T-cell (primary cell): ENCODE results near the gene PIK3R2. TPM values are rescaled to one million over a fixed set of nuclear protein-coding genes. Genes with fewer than 3 reads are reported as not detected.

ENCODE experiments used
- ATAC-seq, 4 experiments: fragments of 200-7000 bp in 3 of 4; fragments of 150-1000 bp in 1 of 4; cut with Tn5 transposase; replicated peaks in 1 of 4; 1 replicate in 3 of 4; 2 replicates in 1 of 4; pipeline ENCODE4 v1.10.0; 2021; ENCODE audit warnings: moderate library complexity in 3 of 4, mild to moderate bottlenecking in 2 of 4, moderate number of reproducible peaks in 1 of 4
- CTCF ChIA-PET, 2 donors: fragments of 300-600 bp; sonication (Branson Sonifier 250); formaldehyde crosslinking; loops; one replicate each; lab custom pipeline; 2022; ENCODE audit warnings: antibody characterized with exemption in 2 of 2; lab: Charles Lee
- POLR2A ChIA-PET, 2 donors: fragments of 300-600 bp; sonication (Branson Sonifier 250); formaldehyde crosslinking; loops; one replicate each; lab custom pipeline; 2022; ENCODE audit warnings: antibody characterized with exemption in 2 of 2; lab: Charles Lee
- DNase-seq, 35 experiments: peaks; one replicate each; pipeline versions ENCODE4 v3.0.0 to v3.0.0-alpha.2; 2013 to 2023
- H3K27ac ChIP-seq: one replicate; pipeline ENCODE4 v1.5.1; 2013; ENCODE audit warnings: low read length
- H3K27me3 ChIP-seq, 2 experiments: replicated peaks in 1 of 2; 1 replicate in 1 of 2; 2 replicates in 1 of 2; pipeline versions ENCODE4 v1.6.1 to v1.7.0; 2013; ENCODE audit warnings: low read length in 1 of 2, mixed read lengths in 1 of 2; ENCODE audit not compliant: control insufficient read depth in 2 of 2, insufficient read depth in 2 of 2; ENCODE audit errors: extremely low read depth in 1 of 2
- H3K36me3 ChIP-seq, 2 donors: 1 replicate in 1 of 2; 2 replicates in 1 of 2; pipeline versions ENCODE4 v1.6.1 to v1.7.0; 2013; ENCODE audit warnings: low read length in 1 of 2; ENCODE audit not compliant: control insufficient read depth in 2 of 2, insufficient read depth in 1 of 2; ENCODE audit errors: extremely low read depth in 1 of 2
- H3K4me1 ChIP-seq, 2 experiments: 1 replicate in 1 of 2; 2 replicates in 1 of 2; pipeline versions ENCODE4 v1.6.1 to v1.7.0; 2013; ENCODE audit warnings: low read length in 2 of 2, mixed read lengths in 1 of 2; ENCODE audit not compliant: insufficient read depth in 2 of 2, control insufficient read depth in 1 of 2; ENCODE audit errors: extremely low read depth in 1 of 2
- H3K4me3 ChIP-seq, 2 donors: 1 replicate in 1 of 2; 2 replicates in 1 of 2; pipeline versions ENCODE4 v1.5.1 to v1.7.0; 2013; ENCODE audit warnings: mild to moderate bottlenecking in 2 of 2, low read length in 1 of 2, moderate library complexity in 1 of 2; ENCODE audit not compliant: control insufficient read depth in 1 of 2; ENCODE audit errors: extremely low read depth in 1 of 2
- H3K9me3 ChIP-seq: 2 replicates; pipeline ENCODE4 v1.7.0; 2013
- H3K27ac Mint-ChIP-seq, 2 donors: one replicate each; pipeline ENCODE4 v1.8.0; 2020 to 2021; ENCODE audit warnings: mild to moderate bottlenecking in 2 of 2, mixed read lengths in 2 of 2
- H3K27me3 Mint-ChIP-seq, 2 donors: one replicate each; pipeline ENCODE4 v1.8.0; 2021 to 2022; ENCODE audit warnings: mixed read lengths in 2 of 2
- H3K36me3 Mint-ChIP-seq: one replicate; pipeline ENCODE4 v1.8.0; 2021; ENCODE audit warnings: mixed read lengths
- H3K4me1 Mint-ChIP-seq, 3 donors: one replicate each; pipeline ENCODE4 v1.8.0; 2020 to 2022; ENCODE audit warnings: mixed read lengths in 3 of 3, mild to moderate bottlenecking in 1 of 3
- H3K4me3 Mint-ChIP-seq, 3 donors: one replicate each; pipeline ENCODE4 v1.8.0; 2020 to 2022; ENCODE audit warnings: mild to moderate bottlenecking in 3 of 3, mixed read lengths in 3 of 3, moderate library complexity in 3 of 3
- H3K9me3 Mint-ChIP-seq, 3 donors: one replicate each; pipeline ENCODE4 v1.8.0; 2020 to 2022; ENCODE audit warnings: mixed read lengths in 3 of 3
- WGBS: methylation state at CpG from one replicate; pipeline ENCODE4 v1.1.5; 2013; ENCODE audit warnings: missing lambda C conversion rate; ENCODE audit not compliant: insufficient coverage; 5-methylcytosine and 5-hydroxymethylcytosine counted together
- total RNA-seq, 35 experiments: library from RNA in 6 of 35; stranded (reverse) in 6 of 35; fragments of 120-200 nt in 1 of 35; gene quantifications; one replicate each; pipeline versions ENCODE4 v1.2.1 to v1.2.4 and lab custom pipeline; 2013 to 2026

Gene PIK3R2
- total RNA-seq, 5 donors from 2014 or later (not counting 1 experiment from before 2014, with no cell fraction given): 11.8 to 25.5 (median 17.6) TPM

DNA sequence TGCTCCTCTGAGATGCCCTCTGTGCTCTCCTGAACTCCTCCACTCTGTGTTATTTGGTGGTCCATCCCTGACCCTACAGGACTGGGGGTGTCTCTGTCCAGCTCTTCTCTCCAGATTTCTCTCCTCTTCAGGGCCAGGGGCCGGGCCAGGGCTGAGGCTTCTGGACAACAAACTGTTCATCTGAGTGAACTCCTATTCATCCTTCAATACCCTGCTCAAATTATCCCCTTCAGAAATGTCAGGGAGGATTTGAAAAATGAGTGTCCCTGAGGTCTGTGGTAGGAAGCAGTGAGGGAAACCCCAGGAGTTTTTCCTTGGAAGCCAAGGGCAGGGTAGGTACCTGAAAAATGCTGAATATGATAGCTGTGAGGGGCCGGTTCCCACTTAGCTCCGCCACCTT, 65.6 kb downstream of the PIK3R2 start:
- H3K9me3 ChIP-seq: no peaks in the 10 kb centered on the region
- Mint-ChIP-seq H3K27ac (no peak overlapping the region), H3K9me3 (no peaks in the 10 kb centered on the region), H3K27me3 (peaks cover 7 to 30% of the 10 kb centered on the region in 2 donors), H3K4me3 (no peak overlapping the region), H3K36me3 (no peaks in the 10 kb centered on the region), H3K4me1 (peaks cover 0 to 7% (median 3%) of the 10 kb centered on the region in 3 donors)
- H3K36me3 ChIP-seq: no peaks in the 10 kb centered on the region
- ATAC-seq: no peak
- H3K27ac ChIP-seq: no peak overlapping the region
- 92% methylated on average over 2 of the region's 3 CpGs for WGBS
- CTCF ChIA-PET: interaction anchor here in 1 of 2 donors (0.5 kb wide), 1 partner anchor 9 kb away, joined by 3 read pairs; no protein-coding TSS in a partner anchor
- no peak overlapping the region for H3K4me3 ChIP-seq
- peaks cover 0 to 51% of the 10 kb centered on the region in 2 experiments for H3K27me3 ChIP-seq
- no peak for DNase-seq
- H3K4me1 ChIP-seq: peaks cover 0 to 4% of the 10 kb centered on the region in 2 experiments
- POLR2A ChIA-PET: no interaction called here

Other genes starting within 250 kb of the PIK3R2 start
- gene CCDC124, start 220.1 kb upstream of the PIK3R2 start, total RNA-seq: 10 to 100 TPM; 24.8 to 51.1 (median 41.5) TPM
- gene KCNN1, start 186.1 kb upstream of the PIK3R2 start, total RNA-seq: not detected
- gene ARRDC2, start 145.0 kb upstream of the PIK3R2 start, total RNA-seq: 100 to 1,000 TPM; 163 to 195 (median 188) TPM
- 10 to 100 TPM; 26.3 to 45.2 (median 39.3) TPM for gene IL12RB1, start 66.2 kb upstream of the PIK3R2 start, total RNA-seq
- 10 to 100 TPM; 42.0 to 60.2 (median 53.2) TPM for gene MAST3, start 55.4 kb upstream of the PIK3R2 start, total RNA-seq
- 10 to 100 TPM in 1 of 5 donors, 1 to 10 TPM in 4; 3.2 to 11.8 (median 5.1) TPM for gene IFI30, start 20.6 kb downstream of the PIK3R2 start, total RNA-seq
- gene MPV17L2, start 40.1 kb downstream of the PIK3R2 start, total RNA-seq: 1 to 10 TPM; 3.8 to 8.2 (median 8.1) TPM
- 1 to 10 TPM; 4.7 to 8.3 (median 5.6) TPM for gene RAB3A, start 50.9 kb downstream of the PIK3R2 start, total RNA-seq
- not detected for gene PDE4C, start 73.3 kb downstream of the PIK3R2 start, total RNA-seq
- gene IQCN, start 121.3 kb downstream of the PIK3R2 start, total RNA-seq: 10 to 100 TPM in 2 of 5 donors, 1 to 10 TPM in 3; 4.1 to 42.8 (median 6.3) TPM
- gene JUND, start 128.5 kb downstream of the PIK3R2 start, total RNA-seq: 1,000 to 10,000 TPM in 1 of 5 donors, 100 to 1,000 TPM in 4; 247 to 1,161 (median 272) TPM
- gene LSM4, start 169.9 kb downstream of the PIK3R2 start, total RNA-seq: 10 to 100 TPM; 58.5 to 82.7 (median 69.1) TPM
- 10 to 100 TPM; 35.7 to 52.6 (median 45.1) TPM for gene PGPEP1, start 187.4 kb downstream of the PIK3R2 start, total RNA-seq
- gene GDF15, start 233.0 kb downstream of the PIK3R2 start, total RNA-seq: 1 to 10 TPM in 3 of 5 donors, not detected in 2; 1.5 to 1.7 (median 1.5) TPM
- gene LRRC25, start 244.5 kb downstream of the PIK3R2 start, total RNA-seq: under 1 TPM in 3 of 5 donors, not detected in 2; 0.16 to 0.33 (median 0.30) TPM